Measurements from ENCODE around the gene HAPSTR1.

The HAPSTR1 gene

GRCh38 chr16:9070254-9070653 lies 21.2 kb upstream of the HAPSTR1 start:
- Histone ChIP-seq H4K20me1 (ENCODE audit: insufficient read depth, low read length) (no peaks in the 10 kb centered on the region), H3K9ac (ENCODE audit: low read length) (no peak overlapping the region), H2AFZ (ENCODE audit: low read length) (no peak overlapping the region), H3K27me3 (replicated peaks; ENCODE audit: insufficient read depth, low read length) (no peaks in the 10 kb centered on the region), H3K9me2 (replicated peaks; ENCODE audit: insufficient read depth, low read length) (no peaks in the 10 kb centered on the region), H3K36me3 (replicated peaks; ENCODE audit: insufficient read depth, low read length) (no peaks in the 10 kb centered on the region), H3K9me3 (replicated peaks; ENCODE audit: insufficient read depth, low read length) (no peaks in the 10 kb centered on the region), H3K79me2 (ENCODE audit: low read length) (no peaks in the 10 kb centered on the region), H3K27ac (ENCODE audit: low read length) (no peak overlapping the region), H3K4me3 (ENCODE audit: low read length) (no peak overlapping the region), H3F3A (ENCODE audit: insufficient read depth, low read length) (peaks cover 17% of the 10 kb centered on the region), H3K4me1 (ENCODE audit: low read length) (peaks cover 22% of the 10 kb centered on the region), H3K4me2 (ENCODE audit: low read depth, low read length) (no peak overlapping the region)
- DNase-seq = no peak
- TF ChIP-seq, protein P1, sequence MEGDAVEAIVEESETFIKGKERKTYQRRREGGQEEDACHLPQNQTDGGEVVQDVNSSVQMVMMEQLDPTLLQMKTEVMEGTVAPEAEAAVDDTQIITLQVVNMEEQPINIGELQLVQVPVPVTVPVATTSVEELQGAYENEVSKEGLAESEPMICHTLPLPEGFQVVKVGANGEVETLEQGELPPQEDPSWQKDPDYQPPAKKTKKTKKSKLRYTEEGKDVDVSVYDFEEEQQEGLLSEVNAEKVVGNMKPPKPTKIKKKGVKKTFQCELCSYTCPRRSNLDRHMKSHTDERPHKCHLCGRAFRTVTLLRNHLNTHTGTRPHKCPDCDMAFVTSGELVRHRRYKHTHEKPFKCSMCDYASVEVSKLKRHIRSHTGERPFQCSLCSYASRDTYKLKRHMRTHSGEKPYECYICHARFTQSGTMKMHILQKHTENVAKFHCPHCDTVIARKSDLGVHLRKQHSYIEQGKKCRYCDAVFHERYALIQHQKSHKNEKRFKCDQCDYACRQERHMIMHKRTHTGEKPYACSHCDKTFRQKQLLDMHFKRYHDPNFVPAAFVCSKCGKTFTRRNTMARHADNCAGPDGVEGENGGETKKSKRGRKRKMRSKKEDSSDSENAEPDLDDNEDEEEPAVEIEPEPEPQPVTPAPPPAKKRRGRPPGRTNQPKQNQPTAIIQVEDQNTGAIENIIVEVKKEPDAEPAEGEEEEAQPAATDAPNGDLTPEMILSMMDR (IDR thresholded peaks at IDR 0.05; ENCODE audit: low read length) = no peak
- TF ChIP-seq EZH2phosphoT487 (IDR thresholded peaks at IDR 0.05; ENCODE audit: low read length) (no peak), EZH2 (optimal IDR thresholded peaks at IDR 0.05; ENCODE audit: low read depth, low read length) (no peak)

- Histone ChIP-seq H3K9me3 (replicated peaks; ENCODE audit: insufficient read depth, low read length) (no peaks in the 10 kb centered on the region), H3K36me3 (replicated peaks; ENCODE audit: insufficient read depth, low read length) (no peaks in the 10 kb centered on the region), H3K4me1 (ENCODE audit: low read length) (peaks cover 29% of the 10 kb centered on the region), H3K4me2 (ENCODE audit: low read depth, low read length) (no peak overlapping the region), H3K27ac (ENCODE audit: low read length) (no peak overlapping the region), H3K4me3 (ENCODE audit: low read length) (no peak overlapping the region), H3K27me3 (replicated peaks; ENCODE audit: insufficient read depth, low read length) (no peaks in the 10 kb centered on the region), H3K9ac (ENCODE audit: low read length) (no peak overlapping the region), H2AFZ (ENCODE audit: low read length) (no peak overlapping the region), H3F3A (ENCODE audit: insufficient read depth, low read length) (peaks cover 23% of the 10 kb centered on the region), H4K20me1 (ENCODE audit: insufficient read depth, low read length) (no peaks in the 10 kb centered on the region), H3K79me2 (ENCODE audit: low read length) (no peaks in the 10 kb centered on the region), H3K9me2 (replicated peaks; ENCODE audit: insufficient read depth, low read length) (no peaks in the 10 kb centered on the region)
- DNase-seq = no peak
- TF ChIP-seq EZH2 (optimal IDR thresholded peaks at IDR 0.05; ENCODE audit: low read depth, low read length) (no peak), EZH2phosphoT487 (IDR thresholded peaks at IDR 0.05; ENCODE audit: low read length) (no peak)
- TF ChIP-seq, protein P1 (IDR thresholded peaks at IDR 0.05; ENCODE audit: low read length) = no peak
Measured at GRCh38 chr16:9071377-9071776, 20.1 kb upstream of the HAPSTR1 start.

DNA sequence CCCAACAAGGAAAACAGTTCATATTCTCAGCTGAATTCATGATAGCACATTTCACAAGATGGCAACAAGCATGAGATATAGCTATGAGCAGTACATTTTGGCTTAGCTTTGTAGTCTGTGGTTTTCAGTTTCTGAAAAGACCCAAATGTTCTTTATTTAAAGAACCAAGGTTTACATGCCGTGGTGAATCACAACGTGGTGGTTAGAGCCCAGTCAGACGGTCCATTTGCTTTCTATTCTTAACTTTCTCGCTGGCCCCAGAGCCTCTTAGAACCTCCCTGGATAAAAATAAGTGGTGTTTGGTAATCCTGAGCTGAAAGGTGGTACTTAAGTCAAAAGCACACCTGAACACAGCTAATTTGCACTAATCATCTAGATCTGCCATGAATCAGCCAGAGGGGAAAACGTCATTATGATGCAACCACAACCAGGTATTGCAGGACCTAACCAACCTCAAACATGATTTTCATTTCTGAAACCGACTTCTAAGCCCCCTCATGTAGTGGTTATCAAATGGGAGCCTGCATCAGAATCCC lies 18.6 kb upstream of the HAPSTR1 start:
- Histone ChIP-seq H3K9me3 (replicated peaks; ENCODE audit: insufficient read depth, low read length) (no peaks in the 10 kb centered on the region), H3F3A (ENCODE audit: insufficient read depth, low read length) (peaks cover 38% of the 10 kb centered on the region), H3K9ac (ENCODE audit: low read length) (peak overlapping the region; percentile 53), H3K4me1 (ENCODE audit: low read length) (peaks cover 43% of the 10 kb centered on the region), H3K27ac (ENCODE audit: low read length) (peak overlapping the region; percentile 92), H3K4me2 (ENCODE audit: low read depth, low read length) (peak overlapping the region; percentile 71), H3K9me2 (replicated peaks; ENCODE audit: insufficient read depth, low read length) (no peaks in the 10 kb centered on the region), H3K36me3 (replicated peaks; ENCODE audit: insufficient read depth, low read length) (no peaks in the 10 kb centered on the region), H3K27me3 (replicated peaks; ENCODE audit: insufficient read depth, low read length) (no peaks in the 10 kb centered on the region), H3K4me3 (ENCODE audit: low read length) (peak overlapping the region; percentile 40), H2AFZ (ENCODE audit: low read length) (peak overlapping the region; percentile 71), H3K79me2 (ENCODE audit: low read length) (no peaks in the 10 kb centered on the region), H4K20me1 (ENCODE audit: insufficient read depth, low read length) (no peaks in the 10 kb centered on the region)
- TF ChIP-seq, protein P1 (IDR thresholded peaks at IDR 0.05; ENCODE audit: low read length) = no peak
- TF ChIP-seq EZH2 (optimal IDR thresholded peaks at IDR 0.05; ENCODE audit: low read depth, low read length) (no peak), EZH2phosphoT487 (IDR thresholded peaks at IDR 0.05; ENCODE audit: low read length) (no peak)
- DNase-seq = peak; percentile 85

Data from MM.1S (cell line).